GM12891 (cell line): ENCODE results near the gene TBC1D1.

Experiments used
- POLR2A ChIP-seq: IDR thresholded peaks from 2 replicates; pipeline ENCODE4 v1.6.1; 2011; ENCODE audit warnings: low read depth, low read length, control low read depth
- POLR2AphosphoS5 ChIP-seq: IDR thresholded peaks from 2 replicates; pipeline ENCODE4 v1.6.1; 2011; ENCODE audit warnings: low read depth, low read length, control low read depth
- SPI1 ChIP-seq: IDR thresholded peaks from 2 replicates; pipeline ENCODE4 v1.6.1; 2011; ENCODE audit warnings: low read depth, low read length, control low read depth

DNA sequence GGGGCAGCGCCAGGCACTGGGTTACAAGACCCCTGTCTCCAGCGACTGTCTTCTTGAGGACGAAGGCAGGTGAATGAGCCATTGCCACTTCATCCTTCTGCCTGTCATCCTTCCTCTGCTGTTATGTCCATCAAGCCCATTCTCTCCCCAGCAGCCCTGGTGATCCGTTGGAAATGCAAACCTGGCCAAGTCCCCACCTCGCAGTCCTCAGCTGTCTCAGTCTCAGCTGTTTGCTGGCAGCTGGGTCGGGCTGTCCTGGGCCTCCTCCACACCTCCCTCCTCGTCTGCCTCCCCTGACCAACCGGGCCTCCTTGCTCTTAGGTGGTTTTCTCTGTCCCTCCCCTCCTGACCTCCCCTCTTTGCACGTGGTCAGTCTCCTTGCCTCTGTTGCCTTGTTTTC is 107.3 kb downstream of the TBC1D1 start:
- TF ChIP-seq POLR2A (no peak), POLR2AphosphoS5 (no peak), SPI1 (no peak)
